ENCODE data around the gene LRG1.

The LRG1 gene

GRCh38 chr19:4511300-4512054 is 28.4 kb downstream of the LRG1 start:
- DNase-seq (ENCODE audit: low read depth in 4 of 4, low spot score in 1 of 4) = no peak

GRCh38 chr19:4510435-4511255 is 29.2 kb downstream of the LRG1 start:
- DNase-seq (ENCODE audit: low read depth in 4 of 4, low spot score in 1 of 4) = no peak

GRCh38 chr19:4508698-4509097 is 31.1 kb downstream of the LRG1 start:
- no peak for DNase-seq (ENCODE audit: low read depth in 4 of 4, low spot score in 1 of 4)

GRCh38 chr19:4507804-4508203 is 32.0 kb downstream of the LRG1 start:
- no peak for DNase-seq (ENCODE audit: low read depth in 4 of 4, low spot score in 1 of 4)

GRCh38 chr19:4507150-4507452 is 32.7 kb downstream of the LRG1 start:
- DNase-seq (ENCODE audit: low read depth in 4 of 4, low spot score in 1 of 4) = no peak

GRCh38 chr19:4506449-4507149 is 33.2 kb downstream of the LRG1 start:
- no peak for DNase-seq (ENCODE audit: low read depth in 4 of 4, low spot score in 1 of 4)

GRCh38 chr19:4505570-4506448 is 34.0 kb downstream of the LRG1 start:
- no peak for DNase-seq (ENCODE audit: low read depth in 4 of 4, low spot score in 1 of 4)

- no peak for DNase-seq (ENCODE audit: low read depth in 4 of 4, low spot score in 1 of 4)
Observed at GRCh38 chr19:4504891-4505569, 34.8 kb downstream of the LRG1 start.

GRCh38 chr19:4504297-4504701 is 35.5 kb downstream of the LRG1 start:
- DNase-seq (ENCODE audit: low read depth in 4 of 4, low spot score in 1 of 4) = no peak

- no peak for DNase-seq (ENCODE audit: low read depth in 4 of 4, low spot score in 1 of 4)
Observed at GRCh38 chr19:4503825-4504170, 36.0 kb downstream of the LRG1 start.

GRCh38 chr19:4503132-4503824 is 36.6 kb downstream of the LRG1 start:
- DNase-seq (ENCODE audit: low read depth in 4 of 4, low spot score in 1 of 4) = no peak

- no peak for DNase-seq (ENCODE audit: low read depth in 4 of 4, low spot score in 1 of 4)
Observed at GRCh38 chr19:4502282-4503131, 37.3 kb downstream of the LRG1 start.

- no peak for DNase-seq (ENCODE audit: low read depth in 4 of 4, low spot score in 1 of 4)
Observed at GRCh38 chr19:4501691-4502090, 38.1 kb downstream of the LRG1 start.

- DNase-seq (ENCODE audit: low read depth in 4 of 4, low spot score in 1 of 4) = no peak
Observed at GRCh38 chr19:4500841-4501591, 38.8 kb downstream of the LRG1 start.

GRCh38 chr19:4499855-4500254 is 40.0 kb downstream of the LRG1 start:
- no peak for DNase-seq (ENCODE audit: low read depth in 4 of 4, low spot score in 1 of 4)

- no peak for DNase-seq (ENCODE audit: low read depth in 4 of 4, low spot score in 1 of 4)
Observed at GRCh38 chr19:4499318-4499717, 40.5 kb downstream of the LRG1 start.

GRCh38 chr19:4498694-4499093 is 41.1 kb downstream of the LRG1 start:
- no peak for DNase-seq (ENCODE audit: low read depth in 4 of 4, low spot score in 1 of 4)

GRCh38 chr19:4497770-4498389 is 42.0 kb downstream of the LRG1 start:
- no peak for DNase-seq (ENCODE audit: low read depth in 4 of 4, low spot score in 1 of 4)

All from stimulated activated CD4-positive, alpha-beta T cell treated with anti-CD3 and anti-CD28 coated beads, Interleukin-1b, Interleukin-23, amount 100 ng/mL, for 24 hours (primary cell).